Measurements from ENCODE around the gene C3orf20. TPM values are rescaled to one million over a fixed set of nuclear protein-coding genes. Genes with fewer than 3 reads are reported as not detected.

The C3orf20 gene
- 0.01 TPM for polyA plus RNA-seq (2013)

- H3K9me3 ChIP-seq (ENCODE audit: control extremely low read depth in 1 of 5, control insufficient read depth in 4 of 5, insufficient read depth in 2 of 5, low read depth in 1 of 5, low read length in 4 of 5): peaks cover 0 to 1% (median 0%) of the 10 kb centered on the region in 5 experiments
- H3K36me3 ChIP-seq (ENCODE audit: control insufficient read depth in 4 of 4, insufficient read depth in 4 of 4, low read length in 3 of 4): peaks cover 8 to 33% (median 26%) of the 10 kb centered on the region in 4 experiments
- WGBS (ENCODE audit: insufficient coverage): 100% methylated on average over 3 of the region's 7 CpGs
- DNase-seq: no peak
- no peaks in the 10 kb centered on the region for H3K27me3 ChIP-seq (replicated peaks in 2 of 5; ENCODE audit: control insufficient read depth in 4 of 5, insufficient read depth in 5 of 5, low read length in 4 of 5)
- peaks cover 0 to 9% (median 3%) of the 10 kb centered on the region in 4 experiments for H3K4me1 ChIP-seq (ENCODE audit: control extremely low read depth in 1 of 4, control insufficient read depth in 4 of 4, insufficient read depth in 4 of 4, low read length in 3 of 4)
- ChIA-PET POLR2A (no interaction called here), CTCF (interaction anchor here (0.8 to 13.9 kb wide), 15 partner anchors 9 to 252 kb away, joined by 3 to 276 read pairs (median 4); no protein-coding TSS in a partner anchor)
- no peak within 1 kb of the TSS for H3K4me3 ChIP-seq (ENCODE audit: control insufficient read depth in 1 of 7, extremely low read depth in 1 of 7, insufficient read depth in 4 of 7, low read depth in 2 of 7, low read length in 6 of 7)
- no peak within 1 kb of the TSS for H3K27ac ChIP-seq (ENCODE audit: insufficient read depth in 1 of 2, low read depth in 1 of 2, low read length in 2 of 2, poor library complexity in 1 of 2, severe bottlenecking in 2 of 2)
Measured at GRCh38 chr3:14674841-14675240, at the start of gene C3orf20. TSS of gene C3orf20 (plus strand) at chr3:14675141. CDS start at chr3:14682714, 7,573 bp downstream.

GRCh38 chr3:14625443-14625842 is 49.5 kb upstream of the C3orf20 start:
- Histone ChIP-seq H3K27ac (ENCODE audit: insufficient read depth in 1 of 2, low read depth in 1 of 2, low read length in 2 of 2, poor library complexity in 1 of 2, severe bottlenecking in 2 of 2) (no peak overlapping the region), H3K27me3 (replicated peaks in 2 of 5; ENCODE audit: control insufficient read depth in 4 of 5, insufficient read depth in 5 of 5, low read length in 4 of 5) (peaks cover 0 to 23% (median 14%) of the 10 kb centered on the region in 5 experiments), H3K36me3 (ENCODE audit: control insufficient read depth in 4 of 4, insufficient read depth in 4 of 4, low read length in 3 of 4) (no peaks in the 10 kb centered on the region), H3K9me3 (ENCODE audit: control extremely low read depth in 1 of 5, control insufficient read depth in 4 of 5, insufficient read depth in 2 of 5, low read depth in 1 of 5, low read length in 4 of 5) (peaks cover 0 to 12% (median 3%) of the 10 kb centered on the region in 5 experiments), H3K4me1 (ENCODE audit: control extremely low read depth in 1 of 4, control insufficient read depth in 4 of 4, insufficient read depth in 4 of 4, low read length in 3 of 4) (no peaks in the 10 kb centered on the region), H3K4me3 (ENCODE audit: control insufficient read depth in 1 of 7, extremely low read depth in 1 of 7, insufficient read depth in 4 of 7, low read depth in 2 of 7, low read length in 6 of 7) (no peak overlapping the region)
- WGBS (ENCODE audit: insufficient coverage): 93% methylated on average over 6 of the region's 6 CpGs
- no peak for DNase-seq
- ChIA-PET CTCF (no interaction called here), POLR2A (no interaction called here)

GRCh38 chr3:14627815-14628214 is 47.1 kb upstream of the C3orf20 start:
- no peak for DNase-seq
- Histone ChIP-seq H3K9me3 (ENCODE audit: control extremely low read depth in 1 of 5, control insufficient read depth in 4 of 5, insufficient read depth in 2 of 5, low read depth in 1 of 5, low read length in 4 of 5) (peaks cover 0 to 12% (median 3%) of the 10 kb centered on the region in 5 experiments), H3K4me1 (ENCODE audit: control extremely low read depth in 1 of 4, control insufficient read depth in 4 of 4, insufficient read depth in 4 of 4, low read length in 3 of 4) (no peaks in the 10 kb centered on the region), H3K36me3 (ENCODE audit: control insufficient read depth in 4 of 4, insufficient read depth in 4 of 4, low read length in 3 of 4) (no peaks in the 10 kb centered on the region), H3K27ac (ENCODE audit: insufficient read depth in 1 of 2, low read depth in 1 of 2, low read length in 2 of 2, poor library complexity in 1 of 2, severe bottlenecking in 2 of 2) (no peak overlapping the region), H3K27me3 (replicated peaks in 2 of 5; ENCODE audit: control insufficient read depth in 4 of 5, insufficient read depth in 5 of 5, low read length in 4 of 5) (peaks cover 0 to 16% (median 10%) of the 10 kb centered on the region in 5 experiments), H3K4me3 (ENCODE audit: control insufficient read depth in 1 of 7, extremely low read depth in 1 of 7, insufficient read depth in 4 of 7, low read depth in 2 of 7, low read length in 6 of 7) (no peak overlapping the region)
- WGBS (ENCODE audit: insufficient coverage): 95% methylated on average over 4 of the region's 6 CpGs
- ChIA-PET CTCF (interaction anchor here (1.6 kb wide), 1 partner anchor 153 kb away, joined by 3 read pairs; no protein-coding TSS in a partner anchor), POLR2A (no interaction called here)

- ChIA-PET POLR2A (no interaction called here), CTCF (interaction anchor here (1.6 kb wide), 1 partner anchor 153 kb away, joined by 3 read pairs; no protein-coding TSS in a partner anchor)
- H3K36me3 ChIP-seq (ENCODE audit: control insufficient read depth in 4 of 4, insufficient read depth in 4 of 4, low read length in 3 of 4): no peaks in the 10 kb centered on the region
- peaks cover 0 to 12% (median 3%) of the 10 kb centered on the region in 5 experiments for H3K9me3 ChIP-seq (ENCODE audit: control extremely low read depth in 1 of 5, control insufficient read depth in 4 of 5, insufficient read depth in 2 of 5, low read depth in 1 of 5, low read length in 4 of 5)
- WGBS (ENCODE audit: insufficient coverage): 84% methylated on average over 4 of the region's 4 CpGs
- no peak for DNase-seq
- H3K27me3 ChIP-seq (replicated peaks in 2 of 5; ENCODE audit: control insufficient read depth in 4 of 5, insufficient read depth in 5 of 5, low read length in 4 of 5): peaks cover 0 to 13% (median 9%) of the 10 kb centered on the region in 5 experiments
- H3K4me1 ChIP-seq (ENCODE audit: control extremely low read depth in 1 of 4, control insufficient read depth in 4 of 4, insufficient read depth in 4 of 4, low read length in 3 of 4): no peaks in the 10 kb centered on the region
- H3K27ac ChIP-seq (ENCODE audit: insufficient read depth in 1 of 2, low read depth in 1 of 2, low read length in 2 of 2, poor library complexity in 1 of 2, severe bottlenecking in 2 of 2): no peak overlapping the region
- H3K4me3 ChIP-seq (ENCODE audit: control insufficient read depth in 1 of 7, extremely low read depth in 1 of 7, insufficient read depth in 4 of 7, low read depth in 2 of 7, low read length in 6 of 7): no peak overlapping the region
Measured at GRCh38 chr3:14628406-14628805, 46.5 kb upstream of the C3orf20 start.

- WGBS (ENCODE audit: insufficient coverage): 92% methylated on average over 4 of the region's 9 CpGs
- Histone ChIP-seq H3K27ac (ENCODE audit: insufficient read depth in 1 of 2, low read depth in 1 of 2, low read length in 2 of 2, poor library complexity in 1 of 2, severe bottlenecking in 2 of 2) (no peak overlapping the region), H3K4me1 (ENCODE audit: control extremely low read depth in 1 of 4, control insufficient read depth in 4 of 4, insufficient read depth in 4 of 4, low read length in 3 of 4) (no peaks in the 10 kb centered on the region), H3K27me3 (replicated peaks in 2 of 5; ENCODE audit: control insufficient read depth in 4 of 5, insufficient read depth in 5 of 5, low read length in 4 of 5) (peaks cover 0 to 13% (median 4%) of the 10 kb centered on the region in 5 experiments), H3K9me3 (ENCODE audit: control extremely low read depth in 1 of 5, control insufficient read depth in 4 of 5, insufficient read depth in 2 of 5, low read depth in 1 of 5, low read length in 4 of 5) (peaks cover 0 to 12% (median 3%) of the 10 kb centered on the region in 5 experiments), H3K4me3 (ENCODE audit: control insufficient read depth in 1 of 7, extremely low read depth in 1 of 7, insufficient read depth in 4 of 7, low read depth in 2 of 7, low read length in 6 of 7) (no peak overlapping the region), H3K36me3 (ENCODE audit: control insufficient read depth in 4 of 4, insufficient read depth in 4 of 4, low read length in 3 of 4) (no peaks in the 10 kb centered on the region)
- DNase-seq: no peak
- ChIA-PET CTCF (interaction anchor here (0.6 to 2.0 kb wide), 4 partner anchors 19 to 151 kb away, joined by 3 to 6 read pairs (median 4); no protein-coding TSS in a partner anchor), POLR2A (interaction anchor here (1.7 kb wide), 1 partner anchor 17 kb away, joined by 3 read pairs; no protein-coding TSS in a partner anchor)
Measured at GRCh38 chr3:14630404-14631100, 44.4 kb upstream of the C3orf20 start.

- Histone ChIP-seq H3K4me3 (ENCODE audit: control insufficient read depth in 1 of 7, extremely low read depth in 1 of 7, insufficient read depth in 4 of 7, low read depth in 2 of 7, low read length in 6 of 7) (no peak overlapping the region), H3K27me3 (replicated peaks in 2 of 5; ENCODE audit: control insufficient read depth in 4 of 5, insufficient read depth in 5 of 5, low read length in 4 of 5) (peaks cover 0 to 13% (median 3%) of the 10 kb centered on the region in 5 experiments), H3K27ac (ENCODE audit: insufficient read depth in 1 of 2, low read depth in 1 of 2, low read length in 2 of 2, poor library complexity in 1 of 2, severe bottlenecking in 2 of 2) (no peak overlapping the region), H3K4me1 (ENCODE audit: control extremely low read depth in 1 of 4, control insufficient read depth in 4 of 4, insufficient read depth in 4 of 4, low read length in 3 of 4) (no peaks in the 10 kb centered on the region), H3K9me3 (ENCODE audit: control extremely low read depth in 1 of 5, control insufficient read depth in 4 of 5, insufficient read depth in 2 of 5, low read depth in 1 of 5, low read length in 4 of 5) (peaks cover 0 to 12% (median 3%) of the 10 kb centered on the region in 5 experiments), H3K36me3 (ENCODE audit: control insufficient read depth in 4 of 4, insufficient read depth in 4 of 4, low read length in 3 of 4) (no peaks in the 10 kb centered on the region)
- CTCF ChIA-PET: interaction anchor here (1.3 to 2.7 kb wide), 6 partner anchors 14 to 290 kb away, joined by 3 to 8 read pairs (median 6); no protein-coding TSS in a partner anchor
- POLR2A ChIA-PET: interaction anchor here (1.7 kb wide), 1 partner anchor 16 kb away, joined by 3 read pairs; no protein-coding TSS in a partner anchor
- DNase-seq: no peak
- 100% methylated on average over 2 of the region's 5 CpGs for WGBS (ENCODE audit: insufficient coverage)
Measured at GRCh38 chr3:14631101-14631497, 43.8 kb upstream of the C3orf20 start.

Measured in common myeloid progenitor, CD34-positive (primary cell).